Liver (tissue), 9 donors: ENCODE results near the gene ATP10B. TPM values are rescaled to one million over a fixed set of nuclear protein-coding genes. Genes with fewer than 3 reads are reported as not detected.
"Not testable (repeated sequence)": the region's sequence is repeated elsewhere in the genome, so short reads cannot be mapped to it uniquely, and the experiment has no call there.

ENCODE experiments used
- DNase-seq: peaks from one replicate; pipeline ENCODE4 v3.0.0-alpha.2; 2017; ENCODE audit warnings: low spot score
- H3K27ac ChIP-seq, 2 donors: one replicate each; pipeline ENCODE4 v1.7.0; 2013; ENCODE audit warnings: inconsistent platforms in 2 of 2, low read length in 2 of 2, control low read depth in 1 of 2, low read depth in 1 of 2, mild to moderate bottlenecking in 1 of 2
- H3K27me3 ChIP-seq, 4 donors: one replicate each; pipeline versions ENCODE4 v1.6.1 to v1.7.0; 2013; ENCODE audit warnings: low read length in 3 of 4, inconsistent platforms in 1 of 4, mild to moderate bottlenecking in 1 of 4, moderate library complexity in 1 of 4; ENCODE audit not compliant: control insufficient read depth in 4 of 4, insufficient read depth in 4 of 4
- H3K36me3 ChIP-seq, 4 donors: one replicate each; pipeline versions ENCODE4 v1.6.1 to v1.7.0; 2013; ENCODE audit warnings: low read length in 3 of 4, mild to moderate bottlenecking in 3 of 4, low read depth in 1 of 4, moderate library complexity in 1 of 4; ENCODE audit not compliant: control insufficient read depth in 4 of 4, insufficient read depth in 3 of 4
- H3K4me1 ChIP-seq, 4 donors: one replicate each; pipeline versions ENCODE4 v1.6.1 to v1.7.0; 2013; ENCODE audit warnings: low read length in 3 of 4, mild to moderate bottlenecking in 3 of 4, moderate library complexity in 1 of 4; ENCODE audit not compliant: control insufficient read depth in 4 of 4, insufficient read depth in 4 of 4
- H3K4me3 ChIP-seq, 3 donors: one replicate each; pipeline versions ENCODE4 v1.6.1 to v1.7.0; 2013; ENCODE audit warnings: low read length in 3 of 3, control low read depth in 1 of 3, low read depth in 1 of 3, mild to moderate bottlenecking in 1 of 3
- H3K9ac ChIP-seq, 2 donors: one replicate each; pipeline ENCODE4 v1.7.0; 2013; ENCODE audit warnings: low read length in 2 of 2, mild to moderate bottlenecking in 2 of 2, moderate library complexity in 2 of 2, control low read depth in 1 of 2, low read depth in 1 of 2
- H3K9me3 ChIP-seq, 4 donors: one replicate each; pipeline versions ENCODE4 v1.6.1 to v1.7.0; 2013; ENCODE audit warnings: low read length in 3 of 4; ENCODE audit not compliant: control insufficient read depth in 4 of 4
- CTCF ChIP-seq: fragments of 150-350 bp; IDR thresholded peaks from 2 replicates; pipeline ENCODE4 v1.5.1; 2017; ENCODE audit warnings: improper control_type of control experiment, low read depth, low read length; ENCODE audit not compliant: missing input control
- EGR1 ChIP-seq, 2 donors: IDR thresholded peaks; 2 replicates each; pipeline ENCODE4 v1.6.1; 2016 to 2018; ENCODE audit warnings: antibody characterized with exemption in 2 of 2, low read depth in 2 of 2
- FOXA1 ChIP-seq: IDR thresholded peaks from 2 replicates; pipeline ENCODE4 v1.6.1; 2016; ENCODE audit warnings: antibody characterized with exemption
- FOXA2 ChIP-seq: IDR thresholded peaks from 2 replicates; pipeline ENCODE4 v1.6.1; 2016; ENCODE audit warnings: antibody characterized with exemption
- GABPA ChIP-seq, 2 donors: IDR thresholded peaks in 1 of 2; conservative IDR thresholded peaks in 1 of 2; 2 replicates each; pipeline ENCODE4 v1.6.1; 2016; ENCODE audit warnings: antibody characterized with exemption in 2 of 2, mild to moderate bottlenecking in 1 of 2, moderate library complexity in 1 of 2
- HNF4A ChIP-seq, 2 donors: conservative IDR thresholded peaks; 2 replicates each; pipeline ENCODE4 v1.6.1; 2016; ENCODE audit warnings: antibody characterized with exemption in 2 of 2, mild to moderate bottlenecking in 2 of 2
- HNF4G ChIP-seq: IDR thresholded peaks from 2 replicates; pipeline ENCODE4 v1.6.1; 2016; ENCODE audit warnings: antibody characterized with exemption
- JUND ChIP-seq, 2 donors: IDR thresholded peaks; 2 replicates each; pipeline ENCODE4 v1.6.1; 2016; ENCODE audit warnings: antibody characterized with exemption in 2 of 2
- MAX ChIP-seq: IDR thresholded peaks from 2 replicates; pipeline ENCODE4 v1.6.1; 2016; ENCODE audit warnings: antibody characterized with exemption
- NR2F2 ChIP-seq: IDR thresholded peaks from 2 replicates; pipeline ENCODE4 v1.6.1; 2016; ENCODE audit warnings: antibody characterized with exemption
- RAD21 ChIP-seq, 2 donors: IDR thresholded peaks; 2 replicates each; pipeline ENCODE4 v1.6.1; 2016; ENCODE audit warnings: antibody characterized with exemption in 2 of 2, mild to moderate bottlenecking in 2 of 2
- REST ChIP-seq: IDR thresholded peaks from 2 replicates; pipeline ENCODE4 v1.6.1; 2016; ENCODE audit warnings: antibody characterized with exemption, mild to moderate bottlenecking
- RXRA ChIP-seq, 2 donors: IDR thresholded peaks; 2 replicates each; pipeline ENCODE4 v1.6.1; 2017 to 2018; ENCODE audit warnings: antibody characterized with exemption in 2 of 2, mild to moderate bottlenecking in 1 of 2
- SP1 ChIP-seq: IDR thresholded peaks from 2 replicates; pipeline ENCODE4 v1.6.1; 2018; ENCODE audit warnings: antibody characterized with exemption, mild to moderate bottlenecking
- TAF1 ChIP-seq: conservative IDR thresholded peaks from 2 replicates; pipeline ENCODE4 v1.6.1; 2016; ENCODE audit warnings: antibody characterized with exemption, mild to moderate bottlenecking
- YY1 ChIP-seq: IDR thresholded peaks from 2 replicates; pipeline ENCODE4 v1.6.1; 2016; ENCODE audit warnings: antibody characterized with exemption, mild to moderate bottlenecking
- ZBTB33 ChIP-seq: IDR thresholded peaks from 2 replicates; pipeline ENCODE4 v1.6.1; 2016; ENCODE audit warnings: antibody characterized with exemption
- WGBS: extraction: QIAGEN DNeasy Blood & Tissue Kit; methylation state at CpG from one replicate; pipeline ENCODE4 v1.1.7; 2013; 5-methylcytosine and 5-hydroxymethylcytosine counted together
- polyA plus RNA-seq, 2 donors: library from polyadenylated mRNA; stranded (reverse) in 1 of 2; unstranded in 1 of 2; fragments of 200-250 nt in 1 of 2; fragments of >200 nt in 1 of 2; fragmentation: Nextera tagmentation in 1 of 2; extraction: Ambion mirVana in 1 of 2; gene quantifications; one replicate each; pipeline versions ENCODE4 v1.2.1 to v1.2.3, GENCODE V29; 2013 to 2015
- total RNA-seq, 2 donors: library from RNA; depleted of rRNA; stranded (reverse); fragments of >200 nt; gene quantifications; one replicate each; pipeline ENCODE4 v1.2.3, GENCODE V29; 2014
- donor health status: healthy.
- donor health status: healthy.
- donor health status: healthy.
- donor health status: healthy.
- donor health status: healthy.

The ATP10B gene
- total and polyA plus RNA-seq, 4 donors, result 0.05 to 0.67 (median 0.05) TPM; not detected in 1

- WGBS, result 55% methylated on average over 3 of the region's 3 CpGs
- Histone ChIP-seq H3K36me3 (no peaks in the 10 kb centered on the region), H3K27me3 (no peaks in the 10 kb centered on the region), H3K9ac (no peak overlapping the region), H3K9me3 (no peaks in the 10 kb centered on the region), H3K4me3 (no peak overlapping the region), H3K27ac (no peak overlapping the region), H3K4me1 (no peaks in the 10 kb centered on the region)
- no peak for DNase-seq
- no peak for TF ChIP-seq MAX
- no peak for TF ChIP-seq CTCF
- TF ChIP-seq RXRA (IDR thresholded peaks at IDR 0.05), result no peak
- TF ChIP-seq GABPA (IDR thresholded peaks at IDR 0.05 in 1 of 2, conservative IDR thresholded peaks at IDR 0.05 in 1 of 2), result no peak
- no peak for TF ChIP-seq SP1
- no peak for TF ChIP-seq FOXA2
- no peak for TF ChIP-seq FOXA1
- no peak for TF ChIP-seq ZBTB33
- TF ChIP-seq JUND (IDR thresholded peaks at IDR 0.05), result no peak
- TF ChIP-seq REST, result no peak
- TF ChIP-seq HNF4A (conservative IDR thresholded peaks at IDR 0.05), result no peak
- no peak for TF ChIP-seq TAF1
- TF ChIP-seq HNF4G, result no peak
- no peak for TF ChIP-seq EGR1 (IDR thresholded peaks at IDR 0.05; ENCODE audit: low read depth in 2 of 2)
- TF ChIP-seq RAD21 (IDR thresholded peaks at IDR 0.05), result no peak
- no peak for TF ChIP-seq YY1
- TF ChIP-seq NR2F2, result no peak
Observed at GRCh38 chr5:160887780-160888179, 35.8 kb upstream of the ATP10B start.

- not testable (repeated sequence) for H3K4me3 ChIP-seq, H3K9ac ChIP-seq, DNase-seq, H3K4me1 ChIP-seq, H3K27ac ChIP-seq, H3K27me3 ChIP-seq, H3K36me3 ChIP-seq, H3K9me3 ChIP-seq
- 22% methylated on average over 20 of the region's 21 CpGs for WGBS
Observed at GRCh38 chr5:160873560-160874200, 21.7 kb upstream of the ATP10B start.
